HepG2 (cell line): ENCODE results near the gene ABCA2. TPM values are rescaled to one million over a fixed set of nuclear protein-coding genes. Genes with fewer than 3 reads are reported as not detected.
A peak's percentile ranks its signal among the peaks of the same experiment; 100 is the strongest.

Experiments
- AGO2 ChIP-seq: fragments of 200-400 bp; formaldehyde crosslinking; optimal IDR thresholded peaks from 2 replicates; pipeline ENCODE3; 2017; ENCODE audit warnings: mild to moderate bottlenecking, low read depth, low read length, moderate library complexity
- CHD2 ChIP-seq: IDR thresholded peaks from 2 replicates; pipeline ENCODE4 v1.6.1; 2011; ENCODE audit warnings: low read depth, low read length, improper control_type of control experiment
- GABPB1 ChIP-seq: IDR thresholded peaks from 2 replicates; pipeline ENCODE4 v1.6.1; 2016; ENCODE audit warnings: mild to moderate bottlenecking, missing genetic modification reagents, moderate library complexity, missing compliant biosample characterization
- GATA4 ChIP-seq: sonication (generic); IDR thresholded peaks from 2 replicates; pipeline ENCODE4 v1.6.1; 2016; ENCODE audit warnings: antibody characterized with exemption, low read depth, borderline replicate concordance
- MIXL1 ChIP-seq: IDR thresholded peaks from 2 replicates; pipeline ENCODE4 v1.6.1; 2016
- PAWR ChIP-seq: sonication (generic); formaldehyde crosslinking; IDR thresholded peaks from 2 replicates; pipeline ENCODE4 v1.4.0; 2020; ENCODE audit warnings: missing genetic modification reagents, mild to moderate bottlenecking, borderline replicate concordance
- POLR2G ChIP-seq: fragments of 200-400 bp; formaldehyde crosslinking; IDR thresholded peaks from 2 replicates; pipeline ENCODE4 v1.6.1; 2018; ENCODE audit warnings: mild to moderate bottlenecking, low read depth, low read length, moderate library complexity
- RFX1 ChIP-seq: fragments of 450-650 bp; IDR thresholded peaks from 2 replicates; pipeline ENCODE4 v1.6.1; 2017
- SCMH1 ChIP-seq: sonication (generic); formaldehyde crosslinking; IDR thresholded peaks from 2 replicates; pipeline ENCODE4 v1.9.0; 2021; ENCODE audit warnings: missing genetic modification reagents, mild to moderate bottlenecking, borderline replicate concordance
- SP4 ChIP-seq: sonication (generic); formaldehyde crosslinking; IDR thresholded peaks from 2 replicates; pipeline ENCODE4 v1.8.1; 2023; ENCODE audit warnings: mild to moderate bottlenecking, missing genetic modification reagents
- TEAD3 ChIP-seq: optimal IDR thresholded peaks from 2 replicates; pipeline ENCODE3; 2016; ENCODE audit warnings: borderline replicate concordance
- YEATS4 ChIP-seq: sonication (generic); formaldehyde crosslinking; IDR thresholded peaks from 2 replicates; pipeline ENCODE4 v1.4.0; 2020; ENCODE audit warnings: missing genetic modification reagents, borderline replicate concordance
- ZFAT ChIP-seq: sonication (generic); formaldehyde crosslinking; conservative IDR thresholded peaks from 2 replicates; pipeline ENCODE4 v1.8.1; 2023; ENCODE audit warnings: missing genetic modification reagents, inconsistent platforms
- ZNF549 ChIP-seq: sonication (generic); formaldehyde crosslinking; IDR thresholded peaks from 2 replicates; pipeline ENCODE4 v1.5.0; 2020; ENCODE audit warnings: missing genetic modification reagents
- ZNF7 ChIP-seq: IDR thresholded peaks from 2 replicates; pipeline ENCODE4 v1.6.1; 2016; ENCODE audit warnings: missing biosample characterization, missing genetic modification reagents
- ZNF782 ChIP-seq: sonication (generic); formaldehyde crosslinking; IDR thresholded peaks from 2 replicates; pipeline ENCODE4 v1.4.0; 2020; ENCODE audit warnings: missing genetic modification reagents, mild to moderate bottlenecking, borderline replicate concordance
- polyA plus RNA-seq, 8 experiments: library from polyadenylated mRNA; depleted of rRNA in 3 of 8; stranded (reverse) in 7 of 8; unstranded in 1 of 8; fragments of >200 nt; fragmentation: Illumina TruSeq in 4 of 8; extraction: Trizol in 4 of 8; gene quantifications; 2 replicates each; pipeline versions ENCODE4 v1.2.1 to v1.2.3, GENCODE V29; 2011 to 2016; ENCODE audit warnings: low read depth in 4 of 8, missing spikeins in 1 of 8, mixed read lengths in 1 of 8; ENCODE audit not compliant: insufficient read depth in 1 of 8
- total RNA-seq, 5 experiments: library from RNA; depleted of rRNA; stranded (reverse); fragments of >200 nt; fragmentation: Illumina TruSeq; extraction: Trizol; gene quantifications; 2 replicates each; pipeline ENCODE4 v1.2.3, GENCODE V29; 2016; ENCODE audit warnings: low read depth in 1 of 5
- TF ChIP-seq, protein P1 (sequence below): fragments of 450-650 bp; IDR thresholded peaks from 2 replicates; pipeline ENCODE4 v1.6.1; 2016
- TF ChIP-seq, protein P2 (sequence below): sonication (generic); formaldehyde crosslinking; IDR thresholded peaks from 2 replicates; pipeline ENCODE4 v1.5.1; 2020; ENCODE audit warnings: mild to moderate bottlenecking, missing genetic modification reagents
- TF ChIP-seq, protein P3 (sequence below): sonication (generic); formaldehyde crosslinking; conservative IDR thresholded peaks from 2 replicates; pipeline ENCODE4 v1.4.0; 2020; ENCODE audit warnings: mild to moderate bottlenecking, missing genetic modification reagents, moderate library complexity

ABCA2 gene
- total and polyA plus RNA-seq, 2 of the 13 experiments (the other 11 are each of a cell fraction or from before 2014, with no cell fraction given): 2.9 to 19.2 TPM

DNA sequence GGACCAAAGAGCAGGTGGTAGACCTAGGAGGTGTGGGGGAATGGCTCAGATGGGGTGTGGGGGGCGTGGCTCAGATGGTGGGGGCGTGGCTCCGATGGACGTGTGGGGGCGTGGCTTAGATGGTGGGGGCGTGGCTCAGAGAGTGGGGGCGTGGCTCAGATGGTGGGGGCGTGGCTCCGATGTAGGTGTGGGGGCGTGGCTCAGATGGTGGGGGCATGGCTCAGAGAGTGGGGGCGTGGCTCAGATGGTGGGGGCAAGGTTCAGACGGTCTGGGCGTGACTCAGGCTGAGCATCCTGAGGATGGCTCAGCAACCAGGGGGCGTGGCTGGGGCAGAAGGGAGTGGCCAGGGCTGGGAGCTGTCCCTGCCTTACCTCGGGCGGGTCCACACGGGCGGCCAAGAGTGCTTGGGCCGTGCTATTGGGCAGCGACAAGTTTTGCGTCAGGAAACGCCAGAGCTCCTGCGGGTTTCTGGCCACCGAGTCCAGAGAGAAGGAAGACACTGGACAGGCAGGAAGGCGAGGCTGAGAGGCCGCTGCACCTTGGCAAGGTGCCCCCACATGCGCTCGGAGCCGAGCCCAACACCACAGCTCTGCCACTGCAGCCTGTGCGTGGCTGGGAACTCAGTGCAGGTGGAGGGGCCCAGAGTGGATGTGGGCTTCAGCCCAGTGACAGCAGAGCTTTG lies 5.9 kb downstream of the ABCA2 start (continued):
- TF ChIP-seq ZFAT (CRISPR knock-in tag) (no peak), ZNF549 (CRISPR knock-in tag) (no peak), GATA4 (no peak), MIXL1 (CRISPR knock-in tag) (no peak), PAWR (no peak), CHD2 (no peak), SCMH1 (no peak), POLR2G (no peak), ZNF7 (CRISPR knock-in tag) (no peak), ZNF782 (CRISPR knock-in tag) (no peak), AGO2 (no peak), YEATS4 (CRISPR knock-in tag) (no peak), RFX1 (no peak), GABPB1 (peak; percentile 24; the same call in 1 of the 2 replicates), SP4 (peak; percentile 99), TEAD3 (peak; percentile 23)
- TF ChIP-seq, protein P1, sequence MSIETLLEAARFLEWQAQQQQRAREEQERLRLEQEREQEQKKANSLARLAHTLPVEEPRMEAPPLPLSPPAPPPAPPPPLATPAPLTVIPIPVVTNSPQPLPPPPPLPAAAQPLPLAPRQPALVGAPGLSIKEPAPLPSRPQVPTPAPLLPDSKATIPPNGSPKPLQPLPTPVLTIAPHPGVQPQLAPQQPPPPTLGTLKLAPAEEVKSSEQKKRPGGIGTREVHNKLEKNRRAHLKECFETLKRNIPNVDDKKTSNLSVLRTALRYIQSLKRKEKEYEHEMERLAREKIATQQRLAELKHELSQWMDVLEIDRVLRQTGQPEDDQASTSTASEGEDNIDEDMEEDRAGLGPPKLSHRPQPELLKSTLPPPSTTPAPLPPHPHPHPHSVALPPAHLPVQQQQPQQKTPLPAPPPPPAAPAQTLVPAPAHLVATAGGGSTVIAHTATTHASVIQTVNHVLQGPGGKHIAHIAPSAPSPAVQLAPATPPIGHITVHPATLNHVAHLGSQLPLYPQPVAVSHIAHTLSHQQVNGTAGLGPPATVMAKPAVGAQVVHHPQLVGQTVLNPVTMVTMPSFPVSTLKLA: peak; percentile 27; the same call in 1 of the 2 replicates
- TF ChIP-seq, protein P2, sequence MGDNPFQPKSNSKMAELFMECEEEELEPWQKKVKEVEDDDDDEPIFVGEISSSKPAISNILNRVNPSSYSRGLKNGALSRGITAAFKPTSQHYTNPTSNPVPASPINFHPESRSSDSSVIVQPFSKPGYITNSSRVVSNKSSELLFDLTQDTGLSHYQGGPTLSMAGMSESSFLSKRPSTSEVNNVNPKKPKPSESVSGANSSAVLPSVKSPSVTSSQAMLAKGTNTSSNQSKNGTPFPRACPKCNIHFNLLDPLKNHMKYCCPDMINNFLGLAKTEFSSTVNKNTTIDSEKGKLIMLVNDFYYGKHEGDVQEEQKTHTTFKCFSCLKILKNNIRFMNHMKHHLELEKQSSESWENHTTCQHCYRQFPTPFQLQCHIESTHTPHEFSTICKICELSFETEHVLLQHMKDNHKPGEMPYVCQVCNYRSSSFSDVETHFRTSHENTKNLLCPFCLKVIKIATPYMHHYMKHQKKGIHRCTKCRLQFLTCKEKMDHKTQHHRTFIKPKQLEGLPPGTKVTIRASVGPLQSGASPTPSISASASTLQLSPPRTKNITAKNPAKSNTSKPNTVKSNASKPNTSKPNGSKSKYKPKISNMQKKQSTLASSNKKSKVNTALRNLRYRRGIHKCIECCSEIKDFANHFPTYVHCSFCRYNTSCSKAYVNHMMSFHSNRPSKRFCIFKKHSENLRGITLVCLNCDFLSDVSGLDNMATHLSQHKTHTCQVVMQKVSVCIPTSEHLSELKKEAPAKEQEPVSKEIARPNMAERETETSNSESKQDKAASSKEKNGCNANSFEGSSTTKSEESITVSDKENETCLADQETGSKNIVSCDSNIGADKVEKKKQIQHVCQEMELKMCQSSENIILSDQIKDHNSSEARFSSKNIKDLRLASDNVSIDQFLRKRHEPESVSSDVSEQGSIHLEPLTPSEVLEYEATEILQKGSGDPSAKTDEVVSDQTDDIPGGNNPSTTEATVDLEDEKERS (CRISPR knock-in tag): no peak
- TF ChIP-seq, protein P3, sequence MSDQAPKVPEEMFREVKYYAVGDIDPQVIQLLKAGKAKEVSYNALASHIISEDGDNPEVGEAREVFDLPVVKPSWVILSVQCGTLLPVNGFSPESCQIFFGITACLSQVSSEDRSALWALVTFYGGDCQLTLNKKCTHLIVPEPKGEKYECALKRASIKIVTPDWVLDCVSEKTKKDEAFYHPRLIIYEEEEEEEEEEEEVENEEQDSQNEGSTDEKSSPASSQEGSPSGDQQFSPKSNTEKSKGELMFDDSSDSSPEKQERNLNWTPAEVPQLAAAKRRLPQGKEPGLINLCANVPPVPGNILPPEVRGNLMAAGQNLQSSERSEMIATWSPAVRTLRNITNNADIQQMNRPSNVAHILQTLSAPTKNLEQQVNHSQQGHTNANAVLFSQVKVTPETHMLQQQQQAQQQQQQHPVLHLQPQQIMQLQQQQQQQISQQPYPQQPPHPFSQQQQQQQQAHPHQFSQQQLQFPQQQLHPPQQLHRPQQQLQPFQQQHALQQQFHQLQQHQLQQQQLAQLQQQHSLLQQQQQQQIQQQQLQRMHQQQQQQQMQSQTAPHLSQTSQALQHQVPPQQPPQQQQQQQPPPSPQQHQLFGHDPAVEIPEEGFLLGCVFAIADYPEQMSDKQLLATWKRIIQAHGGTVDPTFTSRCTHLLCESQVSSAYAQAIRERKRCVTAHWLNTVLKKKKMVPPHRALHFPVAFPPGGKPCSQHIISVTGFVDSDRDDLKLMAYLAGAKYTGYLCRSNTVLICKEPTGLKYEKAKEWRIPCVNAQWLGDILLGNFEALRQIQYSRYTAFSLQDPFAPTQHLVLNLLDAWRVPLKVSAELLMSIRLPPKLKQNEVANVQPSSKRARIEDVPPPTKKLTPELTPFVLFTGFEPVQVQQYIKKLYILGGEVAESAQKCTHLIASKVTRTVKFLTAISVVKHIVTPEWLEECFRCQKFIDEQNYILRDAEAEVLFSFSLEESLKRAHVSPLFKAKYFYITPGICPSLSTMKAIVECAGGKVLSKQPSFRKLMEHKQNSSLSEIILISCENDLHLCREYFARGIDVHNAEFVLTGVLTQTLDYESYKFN (CRISPR knock-in tag): peak; percentile 42; the same call in 1 of the 2 replicates
